ENCODE data around the gene KANK4.

KANK4 gene

DNA sequence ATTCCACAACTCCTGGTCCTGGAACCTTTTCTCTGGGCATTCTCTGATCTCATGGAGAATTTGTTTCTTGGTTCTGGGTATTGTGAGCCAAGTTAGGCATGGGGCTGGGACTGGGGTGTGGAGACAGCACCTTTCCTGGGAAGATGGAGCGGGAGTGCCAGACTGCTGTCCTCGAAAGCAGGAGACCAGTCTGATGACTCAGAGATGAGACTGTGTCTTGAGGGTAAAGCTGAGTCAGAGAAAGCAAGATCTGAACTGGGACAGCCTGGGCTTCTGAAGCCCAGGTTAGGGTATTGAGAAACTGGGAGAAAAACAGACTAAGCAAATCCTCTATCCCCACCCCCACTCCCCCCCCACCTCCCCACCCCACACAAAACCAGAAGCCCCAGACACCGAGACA is 2.2 kb upstream of the KANK4 start:
- Histone ChIP-seq H3K9ac (ENCODE audit: low read depth, low read length, poor library complexity) (no peak overlapping the region), H2BK120ac (ENCODE audit: low read depth, low read length) (no peak overlapping the region), H4K91ac (ENCODE audit: low read depth, low read length, poor library complexity) (no peak overlapping the region), H3K36me3 (replicated peaks in 1 of 2; ENCODE audit: control insufficient read depth in 2 of 2, insufficient read depth in 2 of 2, low read length in 2 of 2) (peaks cover 0 to 2% of the 10 kb centered on the region in 2 donors), H3K4me3 (ENCODE audit: low read length in 2 of 2) (no peak overlapping the region), H3K79me1 (ENCODE audit: low read depth, low read length) (no peaks in the 10 kb centered on the region), H2BK12ac (ENCODE audit: low read length) (no peak overlapping the region), H3K4me1 (ENCODE audit: control insufficient read depth in 2 of 2, insufficient read depth in 1 of 2, low read depth in 1 of 2, low read length in 2 of 2) (peaks cover 0 to 4% of the 10 kb centered on the region in 2 donors), H2BK15ac (ENCODE audit: low read length) (no peak overlapping the region), H4K8ac (ENCODE audit: low read depth, low read length) (no peak overlapping the region), H2AK5ac (ENCODE audit: low read depth, low read length) (no peak overlapping the region), H3K27ac (replicated peaks; ENCODE audit: low read length) (no peak overlapping the region), H2BK5ac (ENCODE audit: low read length) (no peak overlapping the region), H3K9me3 (replicated peaks in 1 of 2; ENCODE audit: control insufficient read depth in 2 of 2, insufficient read depth in 1 of 2, low read depth in 1 of 2, low read length in 2 of 2) (no peaks in the 10 kb centered on the region), H3K4me2 (ENCODE audit: insufficient read depth, low read length, poor library complexity, severe bottlenecking) (no peak overlapping the region), H3K18ac (ENCODE audit: low read length) (no peak overlapping the region), H3K14ac (ENCODE audit: low read length) (no peak overlapping the region), H3K27me3 (ENCODE audit: control insufficient read depth in 3 of 3, insufficient read depth in 3 of 3, low read depth in 1 of 3, low read length in 3 of 3) (peaks cover 10 to 50% (median 38%) of the 10 kb centered on the region in 3 experiments), H3K4ac (ENCODE audit: low read length) (no peak overlapping the region), H2AFZ (ENCODE audit: low read length) (no peak overlapping the region), H3K23ac (ENCODE audit: low read depth, low read length, poor library complexity) (no peak overlapping the region)
- DNase-seq (ENCODE audit: low spot score): no peak
- no CpG with 5 or more reads among the region's 3 CpGs for WGBS, 2 donors (ENCODE audit: extremely low coverage in 2 of 2, insufficient read length in 2 of 2, insufficient replicate concordance in 1 of 2)

- Histone ChIP-seq H2BK15ac (ENCODE audit: low read length) (peak overlapping the region; percentile 87), H2AFZ (ENCODE audit: low read length) (peak overlapping the region; percentile 64), H2AK5ac (ENCODE audit: low read depth, low read length) (no peak overlapping the region), H4K8ac (ENCODE audit: low read depth, low read length) (no peak overlapping the region), H3K4me2 (ENCODE audit: insufficient read depth, low read length, poor library complexity, severe bottlenecking) (peak overlapping the region; percentile 96), H3K36me3 (replicated peaks in 1 of 2; ENCODE audit: control insufficient read depth in 2 of 2, insufficient read depth in 2 of 2, low read length in 2 of 2) (peaks cover 0 to 2% of the 10 kb centered on the region in 2 donors), H2BK120ac (ENCODE audit: low read depth, low read length) (peak overlapping the region; percentile 63), H3K4me1 (ENCODE audit: control insufficient read depth in 2 of 2, insufficient read depth in 1 of 2, low read depth in 1 of 2, low read length in 2 of 2) (peaks cover 0 to 4% of the 10 kb centered on the region in 2 donors), H4K91ac (ENCODE audit: low read depth, low read length, poor library complexity) (no peak overlapping the region), H3K14ac (ENCODE audit: low read length) (peak overlapping the region; percentile 82), H3K9ac (ENCODE audit: low read depth, low read length, poor library complexity) (peak overlapping the region; percentile 94), H3K27me3 (ENCODE audit: control insufficient read depth in 3 of 3, insufficient read depth in 3 of 3, low read depth in 1 of 3, low read length in 3 of 3) (peaks cover 10 to 70% (median 38%) of the 10 kb centered on the region in 3 experiments), H2BK12ac (ENCODE audit: low read length) (no peak overlapping the region), H3K79me1 (ENCODE audit: low read depth, low read length) (no peaks in the 10 kb centered on the region), H3K18ac (ENCODE audit: low read length) (peak overlapping the region; percentile 99), H3K9me3 (replicated peaks in 1 of 2; ENCODE audit: control insufficient read depth in 2 of 2, insufficient read depth in 1 of 2, low read depth in 1 of 2, low read length in 2 of 2) (no peaks in the 10 kb centered on the region), H3K27ac (replicated peaks; ENCODE audit: low read length) (no peak overlapping the region), H2BK5ac (ENCODE audit: low read length) (peak overlapping the region; percentile 21), H3K23ac (ENCODE audit: low read depth, low read length, poor library complexity) (peak overlapping the region; percentile 89), H3K4me3 (ENCODE audit: low read length in 2 of 2) (peak overlapping the region in 1 of 2 donors; percentile 89), H3K4ac (ENCODE audit: low read length) (no peak overlapping the region)
- no CpG with 5 or more reads among the region's 27 CpGs for WGBS, 2 donors (ENCODE audit: extremely low coverage in 2 of 2, insufficient read length in 2 of 2, insufficient replicate concordance in 1 of 2)
- DNase-seq (ENCODE audit: low spot score): no peak
Observed at GRCh38 chr1:62318320-62318755, 896 bp downstream of the KANK4 start.

DNA sequence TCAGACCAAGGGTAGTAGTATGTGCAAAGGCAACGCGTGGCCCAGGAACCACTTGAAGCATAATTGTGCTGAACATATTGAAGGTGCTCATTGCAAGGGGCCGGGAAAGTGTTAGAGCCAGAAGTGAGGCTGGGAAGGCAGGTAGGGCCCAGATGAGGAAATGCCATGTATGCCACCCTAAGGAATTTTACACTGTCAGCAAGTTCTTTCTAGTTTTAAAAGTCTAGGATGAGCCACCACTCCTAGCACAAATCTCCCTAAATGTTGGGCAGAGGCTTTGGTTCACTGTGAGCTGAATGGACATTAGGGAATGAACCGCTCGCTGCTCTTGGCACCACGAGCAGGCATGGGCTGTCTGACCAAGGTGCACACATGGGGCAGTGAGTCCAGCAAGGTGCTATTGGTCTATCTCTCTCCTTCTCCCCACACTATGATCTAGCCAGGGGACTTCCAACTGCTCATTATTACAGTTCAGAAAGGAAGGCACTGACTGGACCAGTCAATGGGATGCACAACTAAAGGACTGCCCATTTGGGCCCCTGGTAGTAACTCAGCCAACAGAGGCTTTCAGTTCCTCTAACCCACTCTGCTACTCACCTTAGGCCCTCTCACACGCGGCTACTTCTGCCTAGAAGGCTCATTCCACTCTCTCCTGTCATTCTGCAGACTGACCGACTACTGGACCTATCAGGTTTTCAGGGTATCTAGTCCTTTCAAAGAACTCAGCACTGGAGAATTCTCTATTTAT is 2.0 kb downstream of the KANK4 start:
- Histone ChIP-seq H3K27me3 (ENCODE audit: control insufficient read depth in 3 of 3, insufficient read depth in 3 of 3, low read depth in 1 of 3, low read length in 3 of 3) (peaks cover 10 to 70% (median 38%) of the 10 kb centered on the region in 3 experiments), H2BK15ac (ENCODE audit: low read length) (peak overlapping the region; percentile 5), H3K4me3 (ENCODE audit: low read length in 2 of 2) (no peak overlapping the region), H2BK12ac (ENCODE audit: low read length) (no peak overlapping the region), H3K9me3 (replicated peaks in 1 of 2; ENCODE audit: control insufficient read depth in 2 of 2, insufficient read depth in 1 of 2, low read depth in 1 of 2, low read length in 2 of 2) (no peaks in the 10 kb centered on the region), H3K14ac (ENCODE audit: low read length) (no peak overlapping the region), H3K18ac (ENCODE audit: low read length) (peak overlapping the region; percentile 44), H2AFZ (ENCODE audit: low read length) (no peak overlapping the region), H3K36me3 (replicated peaks in 1 of 2; ENCODE audit: control insufficient read depth in 2 of 2, insufficient read depth in 2 of 2, low read length in 2 of 2) (peaks cover 0 to 2% of the 10 kb centered on the region in 2 donors), H3K79me1 (ENCODE audit: low read depth, low read length) (no peaks in the 10 kb centered on the region), H2AK5ac (ENCODE audit: low read depth, low read length) (no peak overlapping the region), H3K4me2 (ENCODE audit: insufficient read depth, low read length, poor library complexity, severe bottlenecking) (no peak overlapping the region), H4K91ac (ENCODE audit: low read depth, low read length, poor library complexity) (no peak overlapping the region), H3K27ac (replicated peaks; ENCODE audit: low read length) (no peak overlapping the region), H2BK120ac (ENCODE audit: low read depth, low read length) (no peak overlapping the region), H3K9ac (ENCODE audit: low read depth, low read length, poor library complexity) (no peak overlapping the region), H2BK5ac (ENCODE audit: low read length) (no peak overlapping the region), H3K23ac (ENCODE audit: low read depth, low read length, poor library complexity) (no peak overlapping the region), H3K4ac (ENCODE audit: low read length) (no peak overlapping the region), H4K8ac (ENCODE audit: low read depth, low read length) (no peak overlapping the region), H3K4me1 (ENCODE audit: control insufficient read depth in 2 of 2, insufficient read depth in 1 of 2, low read depth in 1 of 2, low read length in 2 of 2) (peaks cover 0 to 4% of the 10 kb centered on the region in 2 donors)
- DNase-seq (ENCODE audit: low spot score): no peak
- no CpG with 5 or more reads among the region's 9 CpGs for WGBS, 2 donors (ENCODE audit: extremely low coverage in 2 of 2, insufficient read length in 2 of 2, insufficient replicate concordance in 1 of 2)

GRCh38 chr1:62316135-62316534 is 3.1 kb downstream of the KANK4 start:
- Histone ChIP-seq H3K4ac (ENCODE audit: low read length) (no peak overlapping the region), H3K27me3 (ENCODE audit: control insufficient read depth in 3 of 3, insufficient read depth in 3 of 3, low read depth in 1 of 3, low read length in 3 of 3) (peaks cover 10 to 72% (median 38%) of the 10 kb centered on the region in 3 experiments), H3K4me3 (ENCODE audit: low read length in 2 of 2) (no peak overlapping the region), H3K36me3 (replicated peaks in 1 of 2; ENCODE audit: control insufficient read depth in 2 of 2, insufficient read depth in 2 of 2, low read length in 2 of 2) (peaks cover 0 to 2% of the 10 kb centered on the region in 2 donors), H2BK12ac (ENCODE audit: low read length) (no peak overlapping the region), H2AK5ac (ENCODE audit: low read depth, low read length) (peak overlapping the region; percentile 8), H4K8ac (ENCODE audit: low read depth, low read length) (no peak overlapping the region), H3K23ac (ENCODE audit: low read depth, low read length, poor library complexity) (no peak overlapping the region), H3K79me1 (ENCODE audit: low read depth, low read length) (no peaks in the 10 kb centered on the region), H3K4me1 (ENCODE audit: control insufficient read depth in 2 of 2, insufficient read depth in 1 of 2, low read depth in 1 of 2, low read length in 2 of 2) (peaks cover 0 to 7% of the 10 kb centered on the region in 2 donors), H3K14ac (ENCODE audit: low read length) (no peak overlapping the region), H2BK15ac (ENCODE audit: low read length) (no peak overlapping the region), H3K18ac (ENCODE audit: low read length) (peak overlapping the region; percentile 44), H2BK5ac (ENCODE audit: low read length) (no peak overlapping the region), H3K9ac (ENCODE audit: low read depth, low read length, poor library complexity) (no peak overlapping the region), H4K91ac (ENCODE audit: low read depth, low read length, poor library complexity) (no peak overlapping the region), H3K9me3 (replicated peaks in 1 of 2; ENCODE audit: control insufficient read depth in 2 of 2, insufficient read depth in 1 of 2, low read depth in 1 of 2, low read length in 2 of 2) (no peaks in the 10 kb centered on the region), H3K4me2 (ENCODE audit: insufficient read depth, low read length, poor library complexity, severe bottlenecking) (no peak overlapping the region), H3K27ac (replicated peaks; ENCODE audit: low read length) (no peak overlapping the region), H2AFZ (ENCODE audit: low read length) (no peak overlapping the region), H2BK120ac (ENCODE audit: low read depth, low read length) (no peak overlapping the region)
- WGBS, 2 donors (ENCODE audit: extremely low coverage in 2 of 2, insufficient read length in 2 of 2, insufficient replicate concordance in 1 of 2): no CpG with 5 or more reads among the region's 3 CpGs
- no peak for DNase-seq (ENCODE audit: low spot score)
